DMS153 treated with DMSO at 0.1 percent for 48 hours (cell line): ENCODE data around the gene ANKRD6.

Experiments used
- DNase-seq: peaks from one replicate; lab custom pipeline; 2025; ENCODE audit not compliant: unreplicated experiment; lab: John Stamatoyannopoulos, UW

ANKRD6 gene

DNA sequence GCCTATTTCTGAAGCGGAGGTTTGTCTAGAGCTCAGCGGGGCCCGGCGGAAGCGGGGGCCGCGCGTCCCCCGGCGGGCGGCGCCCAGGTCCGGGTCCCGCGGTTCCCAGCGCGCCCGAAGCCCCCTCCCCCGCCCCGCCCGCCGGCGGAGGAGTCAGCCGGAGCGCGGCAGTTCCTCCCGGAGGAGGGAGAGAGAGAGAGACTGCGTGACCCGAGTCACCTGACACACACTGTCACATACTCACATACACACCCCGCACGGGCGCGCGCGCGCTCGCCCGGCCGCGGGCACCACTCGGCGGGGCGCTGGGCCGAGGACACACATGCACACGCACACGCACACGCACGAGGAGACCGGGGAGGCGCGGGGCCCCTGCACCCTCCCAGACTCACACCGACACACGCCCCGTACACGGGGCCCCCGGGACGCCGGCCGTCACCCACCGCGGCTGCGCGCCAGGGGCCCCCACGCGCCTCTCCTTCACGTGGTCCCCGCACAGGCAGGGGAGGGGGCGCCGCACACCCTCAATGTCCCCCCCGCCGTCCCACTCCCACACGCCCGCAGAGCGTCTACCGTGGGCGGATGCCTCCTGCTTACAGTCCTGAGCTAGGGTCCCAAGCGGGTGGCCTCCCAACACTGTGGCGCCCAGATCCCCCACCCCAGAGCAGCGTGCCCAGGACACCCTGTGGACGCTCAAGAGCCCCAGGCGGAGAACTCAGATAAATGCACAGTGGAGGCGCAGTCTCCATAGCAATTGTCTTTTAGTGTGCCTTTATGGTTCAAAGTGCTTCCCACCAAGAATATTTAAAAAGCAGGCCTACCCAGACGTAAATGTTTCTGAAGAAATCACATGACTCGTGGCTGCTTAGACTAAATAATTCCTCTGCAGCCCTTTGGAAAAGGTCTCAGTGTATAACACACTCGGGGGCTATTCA, 20.6 kb upstream of the ANKRD6 start, which contains the start of gene RRAGD:
Gene RRAGD (minus strand): TSS at position 203 of the 935 bp plus-strand sequence. CDS start 280 bp downstream, outside the sequence.
- DNase-seq = no peak

DNA sequence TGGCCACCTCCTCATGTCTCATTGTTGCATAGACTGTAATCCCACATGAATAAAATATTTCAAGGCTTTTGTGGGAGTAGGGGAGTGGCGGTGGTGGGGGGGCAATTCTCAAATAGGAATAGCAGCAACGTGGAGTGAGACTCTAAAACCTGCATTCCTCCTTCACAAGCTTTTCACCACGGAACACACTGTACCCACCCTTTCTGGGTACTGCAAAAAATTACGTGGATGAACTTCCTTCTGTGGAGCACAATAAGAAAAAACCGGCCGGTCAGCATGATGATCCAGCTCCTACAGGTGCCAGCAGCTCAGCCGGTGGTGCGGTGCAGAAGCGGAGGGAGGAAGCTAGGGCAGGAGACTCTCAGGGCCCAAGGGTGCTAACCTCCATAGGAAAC, 19.9 kb upstream of the ANKRD6 start:
- DNase-seq = no peak

- no peak for DNase-seq
These were observed 18.7 kb upstream of the ANKRD6 start for GRCh38 chr6:89414215-89414614.

- no peak for DNase-seq
These were observed 17.8 kb upstream of the ANKRD6 start for GRCh38 chr6:89415185-89415584.

GRCh38 chr6:89416796-89417195, 16.2 kb upstream of the ANKRD6 start:
- no peak for DNase-seq

DNA sequence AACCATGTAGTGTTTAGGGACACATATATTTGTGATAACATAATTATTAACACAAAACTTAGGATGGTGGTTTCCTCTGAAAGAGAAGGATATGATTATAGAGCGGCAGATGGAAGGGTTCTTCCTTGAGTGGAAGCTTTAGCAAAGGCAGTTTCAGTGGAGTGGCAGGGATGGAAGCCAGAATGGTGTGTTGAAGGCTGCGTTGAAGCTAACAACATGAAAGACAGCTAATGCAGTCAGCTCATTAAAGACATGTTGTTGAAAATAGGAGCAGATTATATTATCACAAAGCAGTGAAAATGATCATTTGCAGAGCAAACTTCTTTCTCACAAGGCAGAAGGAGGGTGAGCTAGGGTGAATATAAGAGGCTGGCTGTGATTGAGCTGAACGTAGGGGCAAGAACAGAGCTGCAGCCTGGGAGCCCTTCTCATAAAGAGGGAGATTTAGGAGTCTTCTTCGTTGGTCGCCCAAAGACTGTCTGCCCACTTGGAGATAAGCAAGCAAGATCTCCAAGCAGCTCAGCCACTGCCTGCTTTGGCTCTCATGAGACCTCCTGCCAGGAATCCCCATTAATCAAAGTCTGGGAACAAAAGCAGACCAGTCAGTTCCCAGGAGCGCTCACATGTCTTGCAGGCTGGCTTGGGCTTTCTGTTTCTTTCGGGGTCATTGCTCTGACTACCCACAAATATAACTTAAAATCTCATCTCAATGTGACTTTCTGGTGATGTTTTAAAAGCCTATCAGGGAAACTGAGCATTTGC, 2.6 kb upstream of the ANKRD6 start:
- no peak for DNase-seq

DNA sequence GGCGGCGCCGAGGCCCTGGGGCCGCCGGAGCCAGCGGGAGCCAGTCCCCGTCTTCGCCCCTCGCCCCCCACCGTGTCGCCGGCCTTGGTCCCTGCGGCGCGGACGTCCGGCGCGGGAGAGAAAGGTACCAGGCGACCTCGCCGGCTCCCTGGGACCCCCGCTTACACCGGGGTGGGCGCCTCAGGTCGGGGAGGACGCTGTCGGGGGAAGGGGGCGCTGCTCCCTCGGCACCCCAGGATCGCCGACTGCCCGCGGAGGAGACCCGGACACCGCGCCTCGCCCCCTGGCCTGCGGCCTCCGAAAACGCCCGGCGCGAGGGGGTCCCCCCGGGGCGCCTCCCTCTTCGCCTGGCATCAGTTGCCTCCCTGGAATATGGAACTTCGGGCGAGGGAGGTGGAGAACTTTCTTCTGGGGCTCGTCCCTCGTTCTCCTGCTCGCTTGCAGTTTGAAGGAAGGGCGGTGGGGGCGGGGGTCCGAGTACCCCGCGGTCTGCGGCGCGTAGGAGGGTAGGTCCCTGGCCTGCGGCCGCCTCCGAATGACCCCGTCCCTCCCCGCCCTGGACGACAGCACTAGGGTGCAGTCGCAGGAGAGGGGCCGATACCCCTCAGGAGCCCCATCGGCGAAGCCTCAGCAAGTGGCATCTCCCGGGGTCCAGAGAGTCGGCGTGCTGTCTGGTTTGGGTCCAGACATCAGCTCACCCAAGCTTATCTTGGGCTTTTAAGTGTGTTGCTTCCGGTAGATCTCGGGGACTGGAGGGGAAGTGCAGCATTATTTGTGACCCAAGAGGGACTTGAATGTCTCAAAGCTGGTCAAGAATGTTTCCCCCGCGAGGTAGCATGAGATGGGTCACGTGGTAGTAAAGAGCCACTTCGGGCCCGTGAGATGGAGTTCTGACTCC, 549 bp downstream of the ANKRD6 start:
- DNase-seq = peak; percentile 44

GRCh38 chr6:89434150-89434499, 1.2 kb downstream of the ANKRD6 start:
- DNase-seq = no peak

DNA sequence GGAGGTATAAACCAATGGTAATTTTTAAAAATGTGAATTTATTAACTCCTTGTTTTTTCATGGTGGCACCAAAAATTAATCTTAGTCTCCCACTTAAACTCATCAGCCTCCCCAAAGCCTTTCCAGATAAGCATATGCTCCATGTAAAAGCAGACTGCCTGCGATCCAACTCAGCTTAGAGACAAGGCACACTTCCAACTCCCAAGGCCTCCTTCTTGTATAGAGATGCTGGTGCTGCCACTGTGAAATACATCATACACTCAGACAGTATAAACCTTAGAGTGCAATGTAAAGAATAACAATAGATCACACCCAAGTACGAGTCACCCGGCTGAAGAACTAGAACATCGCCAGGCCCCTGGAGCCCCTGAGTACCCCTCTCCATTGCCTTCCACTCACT, 2.0 kb downstream of the ANKRD6 start:
- peak; percentile 15 for DNase-seq

DNA sequence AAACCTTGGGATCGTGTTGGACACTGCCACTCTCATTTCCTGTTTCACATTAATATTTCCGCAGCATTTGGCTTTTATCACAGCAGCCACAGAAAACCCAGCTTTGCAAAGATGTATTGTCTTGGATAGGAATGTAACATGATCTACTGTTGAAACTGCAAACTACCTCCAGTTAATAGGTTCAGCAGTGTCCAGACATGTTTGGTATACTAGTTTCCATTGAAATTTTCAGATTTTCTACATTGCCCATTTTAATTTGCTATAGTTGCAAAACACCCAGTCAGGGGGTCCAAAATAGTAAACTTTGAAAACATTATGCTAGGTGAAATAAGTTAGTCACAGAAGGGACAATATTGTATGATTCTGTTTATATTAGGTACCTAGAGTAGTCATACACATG, 3.3 kb downstream of the ANKRD6 start:
- DNase-seq = peak; percentile 91

- no peak for DNase-seq
These were observed 5.3 kb downstream of the ANKRD6 start for GRCh38 chr6:89438248-89438647.

GRCh38 chr6:89439014-89439413, 6.1 kb downstream of the ANKRD6 start:
- DNase-seq = no peak

GRCh38 chr6:89440200-89440599, 7.2 kb downstream of the ANKRD6 start:
- no peak for DNase-seq

GRCh38 chr6:89443658-89444057, 10.7 kb downstream of the ANKRD6 start:
- no peak for DNase-seq

- DNase-seq = no peak
These were observed 16.2 kb downstream of the ANKRD6 start for GRCh38 chr6:89449193-89449592.

GRCh38 chr6:89452281-89452680, 19.3 kb downstream of the ANKRD6 start:
- DNase-seq = peak; percentile 75

- no peak for DNase-seq
These were observed 21.3 kb downstream of the ANKRD6 start for GRCh38 chr6:89454300-89454699.

DNA sequence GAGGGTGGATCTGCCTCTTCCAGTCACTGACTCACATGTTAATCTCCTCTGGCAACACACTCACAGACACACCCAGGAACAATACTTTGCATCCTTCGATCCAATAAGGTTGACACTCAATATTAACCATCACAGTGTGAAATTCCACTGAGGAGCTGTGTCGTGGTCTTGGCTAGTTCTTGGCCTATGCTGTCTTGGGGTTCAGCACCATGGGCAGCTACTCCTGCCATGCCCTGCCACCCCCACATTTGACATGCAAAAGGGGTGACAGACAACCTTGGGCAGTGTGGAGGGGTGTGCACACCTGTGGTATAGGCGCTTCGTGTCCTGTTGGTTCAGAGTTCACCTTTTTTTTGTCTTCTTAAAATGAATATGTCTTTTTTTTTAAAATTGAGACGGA, 25.8 kb downstream of the ANKRD6 start:
- DNase-seq = no peak

DNA sequence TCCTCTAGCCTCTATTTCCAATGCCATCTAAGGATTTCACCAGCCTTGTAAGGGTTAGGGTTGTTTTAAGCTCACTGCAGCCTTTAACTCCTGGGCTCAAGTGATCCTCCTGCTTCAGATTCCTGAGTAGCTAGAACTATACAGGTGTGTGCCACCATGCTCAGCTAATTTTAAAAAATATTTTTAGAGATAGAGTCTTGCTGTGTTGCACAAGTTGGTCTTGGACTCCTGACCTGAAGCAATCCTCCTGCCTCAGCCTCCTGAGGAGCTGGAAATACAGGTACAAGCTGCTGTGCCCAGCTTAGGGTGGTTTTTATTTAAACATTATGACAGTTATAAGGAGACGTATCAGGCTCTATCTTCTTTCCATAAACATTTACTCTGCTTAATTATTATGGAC, 26.5 kb downstream of the ANKRD6 start:
- no peak for DNase-seq

GRCh38 chr6:89460713-89461112, 27.8 kb downstream of the ANKRD6 start:
- DNase-seq = no peak

DNA sequence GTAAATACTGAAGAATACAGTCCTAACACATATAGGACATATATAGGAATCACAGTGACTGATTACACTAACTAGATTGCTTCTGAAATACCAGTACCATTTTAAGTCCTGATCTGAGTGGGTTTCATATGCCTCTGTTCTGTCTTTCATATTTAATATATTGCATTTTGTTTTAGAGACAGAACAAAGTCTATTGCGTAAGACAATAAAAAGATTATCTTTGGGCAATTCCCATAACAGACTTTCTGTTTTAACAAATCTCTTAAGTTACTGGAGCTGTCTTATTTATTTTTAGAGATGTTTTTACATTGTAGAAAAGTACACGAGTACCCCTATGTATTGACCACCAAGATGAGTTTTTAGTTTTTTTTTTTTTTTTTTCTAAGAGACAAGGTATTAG, 29.6 kb downstream of the ANKRD6 start:
- no peak for DNase-seq
